Renal cortical epithelial cell (primary cell): ENCODE data around the gene CYP2C9. TPM values are rescaled to one million over a fixed set of nuclear protein-coding genes. Genes with fewer than 3 reads are reported as not detected.
"Not testable (repeated sequence)": the region's sequence is repeated elsewhere in the genome, so short reads cannot be mapped to it uniquely, and the experiment has no call there.

Experiments used
- DNase-seq: peaks from one replicate; pipeline ENCODE4 v3.0.0-alpha.2; 2011; ENCODE audit warnings: low read depth
- total RNA-seq: library from RNA; depleted of rRNA; stranded (reverse); fragments of >200 nt; gene quantifications from 2 replicates; pipeline ENCODE4 v1.2.3, GENCODE V29; 2014

Gene CYP2C9
- 0.85 TPM in 1 of 2 replicates, not detected in the other for total RNA-seq

DNA sequence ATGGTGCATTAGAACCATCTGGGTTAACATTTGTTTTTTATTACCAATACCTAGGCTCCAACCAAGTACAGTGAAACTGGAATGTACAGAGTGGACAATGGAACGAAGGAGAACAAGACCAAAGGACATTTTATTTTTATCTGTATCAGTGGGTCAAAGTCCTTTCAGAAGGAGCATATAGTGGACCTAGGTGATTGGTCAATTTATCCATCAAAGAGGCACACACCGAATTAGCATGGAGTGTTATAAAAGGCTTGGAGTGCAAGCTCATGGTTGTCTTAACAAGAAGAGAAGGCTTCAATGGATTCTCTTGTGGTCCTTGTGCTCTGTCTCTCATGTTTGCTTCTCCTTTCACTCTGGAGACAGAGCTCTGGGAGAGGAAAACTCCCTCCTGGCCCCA lies at the start of gene CYP2C9:
CYP2C9 (plus strand) TSS at position 276 of the 400 bp plus-strand sequence; CDS start at position 301, 25 bp downstream.
- no peak for DNase-seq

DNA sequence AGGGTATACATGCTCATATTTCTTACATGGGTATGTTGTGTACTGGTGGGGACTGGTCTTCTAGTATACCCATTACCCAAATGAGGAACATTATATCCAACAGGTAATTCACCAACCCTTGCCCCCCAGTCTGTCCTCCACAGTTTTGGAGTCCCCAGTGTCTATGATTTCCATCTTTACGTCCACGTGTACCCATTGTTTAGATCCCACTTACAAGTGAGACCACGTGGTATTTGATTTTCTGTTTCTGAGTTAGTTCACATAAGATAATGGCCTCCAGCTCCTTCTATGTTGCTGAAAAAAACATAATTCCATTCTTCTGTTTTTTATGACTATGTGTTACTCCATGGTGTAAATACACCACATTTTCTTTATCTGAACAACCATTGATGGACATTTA lies 49.3 kb upstream of the CYP2C9 start:
- DNase-seq: no peak

DNA sequence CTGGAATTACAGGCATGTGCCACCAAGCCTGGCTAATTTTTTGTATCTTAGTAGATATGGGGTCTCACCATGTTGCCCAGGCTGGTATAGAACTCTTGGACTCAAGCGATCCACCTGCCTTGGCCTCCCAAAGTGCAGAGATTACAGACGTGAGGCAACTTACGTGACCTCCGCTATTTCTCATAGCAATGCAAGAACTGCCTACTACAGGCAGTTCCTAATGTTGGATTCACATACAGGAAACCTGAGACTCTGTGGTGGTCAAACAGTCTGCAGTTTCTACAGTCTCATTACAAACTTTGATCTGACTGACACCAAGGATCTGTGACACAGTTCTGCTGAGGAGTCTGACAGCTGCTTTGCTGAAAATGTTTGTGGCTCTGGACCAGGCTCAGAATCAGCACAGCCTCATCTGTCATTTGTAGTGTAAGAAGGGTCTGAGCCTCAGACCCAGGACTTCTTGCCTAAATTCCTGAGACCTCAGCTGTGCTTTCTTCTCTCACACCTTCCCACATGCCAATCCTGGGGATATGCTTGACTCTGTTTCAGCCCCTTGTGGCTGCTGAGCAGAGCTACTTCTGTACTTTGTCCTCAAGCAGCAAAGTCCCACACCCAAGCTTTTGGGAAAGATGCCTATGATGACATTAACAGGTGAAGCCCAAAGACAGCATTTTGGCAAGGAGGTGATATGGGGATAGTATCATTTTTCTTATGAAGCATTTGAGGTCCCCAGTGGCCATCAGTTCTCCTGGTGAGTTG lies 48.0 kb upstream of the CYP2C9 start:
- DNase-seq: no peak

DNA sequence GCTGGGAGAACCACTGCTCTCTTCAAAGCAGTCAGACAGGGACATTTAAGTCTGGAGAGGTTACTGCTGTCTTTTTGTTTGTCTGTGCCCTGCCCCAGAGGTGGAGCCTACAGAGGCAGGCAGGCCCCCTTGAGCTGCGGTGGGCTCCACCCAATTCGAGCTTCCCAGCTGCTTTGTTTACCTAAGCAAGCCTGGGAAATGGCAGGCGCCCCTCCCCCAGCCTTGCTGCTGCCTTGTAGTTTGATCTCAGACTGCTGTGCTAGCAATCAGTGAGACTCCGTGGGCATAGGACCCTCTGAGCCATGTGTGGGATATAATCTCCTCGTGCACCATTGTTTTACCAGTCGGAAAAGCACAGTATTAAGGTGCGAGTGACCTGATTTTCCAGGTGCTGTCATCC lies 40.0 kb upstream of the CYP2C9 start:
- not testable (repeated sequence) for DNase-seq

DNA sequence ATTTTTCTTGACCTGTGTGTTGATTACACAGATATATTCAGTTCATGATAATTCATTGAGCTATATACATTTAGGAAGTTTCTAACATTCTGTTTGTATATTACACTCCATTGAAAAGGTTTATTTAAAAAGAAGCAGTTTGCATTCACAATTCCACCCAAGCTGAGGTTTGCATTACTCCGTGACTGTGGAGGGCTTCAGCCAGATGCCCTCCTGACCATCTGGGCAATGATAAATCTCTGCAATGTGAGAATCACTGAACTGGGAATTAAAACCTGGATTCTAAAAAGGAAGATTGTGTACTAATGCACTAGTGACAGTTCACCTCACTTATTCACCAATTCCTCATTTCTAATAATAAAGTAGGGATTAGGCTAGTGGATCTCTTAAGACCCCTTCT lies 36.4 kb upstream of the CYP2C9 start:
- no peak for DNase-seq

DNA sequence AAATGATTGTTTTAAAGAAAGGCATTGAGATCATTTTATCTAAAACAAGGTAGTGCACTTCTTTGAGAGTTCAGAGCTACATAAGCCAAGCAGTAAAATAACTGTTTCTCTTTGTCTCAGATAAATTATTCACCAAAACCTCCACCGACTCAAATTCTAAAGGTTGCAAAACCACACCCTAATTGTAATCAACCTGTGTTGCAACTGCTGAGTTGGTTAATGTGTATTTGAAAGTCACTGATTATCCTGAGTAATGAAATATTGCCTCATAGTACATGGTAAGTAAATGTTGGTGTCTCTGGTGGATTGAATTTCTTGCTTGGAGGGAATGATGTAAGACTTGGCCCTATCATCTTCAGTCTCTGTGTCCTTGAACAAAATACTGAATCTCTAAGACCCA lies 35.9 kb upstream of the CYP2C9 start:
- DNase-seq: peak; percentile 100

DNA sequence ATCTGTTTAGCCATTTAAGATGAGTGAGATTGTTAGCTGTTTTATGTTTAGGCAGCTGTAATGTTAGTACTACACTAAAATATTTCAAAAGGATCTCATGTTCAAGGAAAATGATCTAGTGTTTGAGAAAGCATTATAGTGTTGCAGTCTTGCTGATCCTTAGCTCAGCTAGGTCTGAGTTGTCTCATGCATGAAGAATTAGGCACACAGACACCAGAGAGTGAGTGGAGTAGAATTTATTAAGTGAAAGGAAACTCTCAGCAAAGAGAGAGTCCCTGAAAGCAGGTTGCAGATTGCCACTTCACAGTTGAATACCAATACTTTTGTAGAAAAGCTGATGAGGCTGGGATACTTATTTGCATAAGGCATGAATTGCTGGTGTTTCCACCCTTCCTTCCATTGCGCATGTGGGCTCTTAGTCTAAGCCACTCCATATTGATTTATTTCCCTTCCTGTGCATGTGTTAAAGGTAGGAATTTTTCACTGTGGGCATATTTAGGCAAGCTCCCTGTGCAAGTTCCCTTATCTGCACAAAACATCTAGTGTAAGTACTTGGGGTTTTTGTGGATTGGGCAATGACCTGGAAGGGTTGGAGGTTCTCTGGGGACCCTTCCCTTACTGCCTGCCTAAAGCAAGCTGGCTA lies 33.8 kb upstream of the CYP2C9 start:
- DNase-seq: peak; percentile 69

DNA sequence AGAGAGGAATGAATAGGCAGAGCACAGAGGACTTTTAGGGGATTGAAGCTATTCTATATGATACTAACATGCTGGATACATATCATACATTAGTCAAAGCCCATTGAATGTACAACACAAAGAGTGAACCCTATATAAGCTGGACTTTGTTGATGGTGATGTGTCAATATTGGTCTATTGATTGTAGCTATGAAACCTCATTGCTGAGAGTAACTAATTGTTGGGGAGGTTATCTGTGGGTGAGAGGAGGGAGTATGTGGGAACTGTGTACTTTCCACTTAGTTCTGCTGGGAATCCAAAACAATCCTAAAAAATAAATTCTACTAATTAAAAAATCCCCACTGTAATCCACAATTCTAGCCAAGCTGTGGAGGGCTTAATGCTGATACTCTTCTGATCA lies 22.0 kb upstream of the CYP2C9 start:
- DNase-seq: no peak

DNA sequence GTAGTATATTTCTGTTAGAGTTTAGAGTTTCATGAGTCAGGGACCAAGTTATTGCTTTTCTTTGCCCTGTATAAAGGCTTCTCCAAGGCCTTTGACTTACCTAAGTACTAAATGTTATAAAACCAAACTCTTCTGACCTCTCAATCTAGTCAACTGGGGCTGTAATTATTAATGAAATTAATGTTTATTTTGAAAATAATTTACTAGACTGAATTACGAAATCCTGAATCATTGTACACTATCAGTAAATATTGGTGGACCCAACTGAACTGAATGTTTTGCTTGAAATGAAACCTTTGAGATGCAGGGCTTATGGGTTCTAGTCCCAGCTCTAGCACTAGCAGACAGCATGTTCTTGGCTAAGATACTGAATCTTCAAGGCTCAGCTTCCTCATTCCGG lies 1.7 kb upstream of the CYP2C9 start:
- DNase-seq: peak; percentile 79

DNA sequence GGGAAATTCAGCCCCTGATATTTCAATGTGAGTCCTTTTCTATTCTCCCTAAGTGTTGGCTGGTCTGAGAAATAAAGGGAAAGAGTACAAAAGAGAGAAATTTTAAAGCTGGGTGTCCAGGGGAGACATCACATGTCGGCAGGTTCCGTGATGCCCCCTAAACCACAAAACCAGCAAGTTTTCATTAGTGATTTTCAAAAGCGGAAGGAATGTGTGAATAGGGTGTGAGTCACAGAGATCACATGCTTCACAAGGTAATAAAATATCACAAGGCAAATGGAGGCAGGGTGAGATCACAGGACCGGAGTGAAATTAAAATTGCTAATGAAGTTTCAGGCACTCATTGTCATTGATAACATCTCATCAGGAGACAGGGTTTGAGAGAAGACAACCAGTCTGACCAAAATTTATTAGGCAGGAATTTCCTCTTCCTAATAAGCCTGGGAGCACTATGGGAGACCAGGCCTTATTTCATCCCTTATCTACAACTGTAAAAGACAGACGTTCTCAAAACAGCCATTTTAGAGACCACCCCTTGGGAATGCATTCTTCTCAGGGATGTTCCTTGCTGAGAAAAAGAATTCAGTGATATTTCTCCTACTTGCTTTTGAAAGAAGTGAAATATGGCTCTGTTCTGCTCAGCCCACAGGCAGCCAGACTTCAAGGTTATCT lies 5.1 kb downstream of the CYP2C9 start:
- DNase-seq: not testable (repeated sequence)

DNA sequence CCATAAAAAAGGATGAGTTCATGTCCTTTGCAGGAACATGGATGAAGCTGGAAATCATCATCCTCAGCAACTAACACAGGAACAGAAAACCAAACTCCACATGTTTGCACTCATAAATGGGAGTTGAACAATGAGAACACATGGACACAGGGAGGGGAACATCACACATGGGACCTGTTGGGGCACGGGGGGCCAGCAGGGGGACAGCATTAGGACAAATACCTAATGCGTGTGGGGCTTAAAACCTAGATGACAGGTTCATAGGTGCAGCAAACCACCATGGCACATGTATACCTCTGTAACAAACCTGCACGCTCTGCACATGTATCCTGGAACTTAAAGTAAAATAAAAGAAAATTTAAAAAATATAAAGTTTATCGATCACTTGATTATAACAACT lies 7.7 kb downstream of the CYP2C9 start:
- not testable (repeated sequence) for DNase-seq

DNA sequence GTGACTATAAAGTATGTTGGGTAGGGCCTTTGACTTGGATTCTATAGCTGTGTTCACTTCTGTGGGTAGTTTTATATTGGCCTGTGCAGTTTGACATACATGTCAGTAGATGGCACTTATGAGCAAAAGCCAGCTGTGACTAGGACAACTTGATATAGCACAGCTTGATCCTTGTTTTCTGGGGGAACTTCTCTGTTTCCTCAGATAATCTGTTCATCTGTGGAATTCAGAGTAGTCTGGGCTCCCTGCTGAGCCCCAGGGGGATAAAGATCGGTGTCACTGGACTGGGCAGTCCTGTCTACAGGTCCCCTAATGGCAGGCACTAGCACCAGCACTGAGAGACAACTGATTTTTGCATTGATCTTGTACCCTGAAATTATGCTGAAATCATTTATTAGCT lies 25.4 kb downstream of the CYP2C9 start:
- DNase-seq: peak; percentile 67

DNA sequence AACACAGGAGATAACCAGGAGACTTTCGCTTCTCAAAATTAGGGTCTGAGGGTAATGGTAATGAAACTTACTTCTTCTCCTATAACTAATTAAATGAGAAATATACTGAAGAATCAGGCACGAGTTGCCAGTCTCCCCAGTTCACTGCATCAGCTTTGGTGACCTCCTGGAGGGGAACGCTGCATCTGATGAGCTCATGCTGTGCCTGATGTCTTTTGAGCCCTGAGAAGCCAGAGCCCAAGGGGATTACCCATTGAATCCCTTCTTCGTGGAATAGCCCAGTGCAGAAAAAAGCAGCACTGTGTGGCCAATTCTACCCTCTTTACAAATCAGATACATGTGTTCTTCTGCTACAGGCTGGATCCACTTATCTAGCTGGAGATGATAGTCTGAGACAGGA lies 45.1 kb downstream of the CYP2C9 start:
- DNase-seq: no peak

DNA sequence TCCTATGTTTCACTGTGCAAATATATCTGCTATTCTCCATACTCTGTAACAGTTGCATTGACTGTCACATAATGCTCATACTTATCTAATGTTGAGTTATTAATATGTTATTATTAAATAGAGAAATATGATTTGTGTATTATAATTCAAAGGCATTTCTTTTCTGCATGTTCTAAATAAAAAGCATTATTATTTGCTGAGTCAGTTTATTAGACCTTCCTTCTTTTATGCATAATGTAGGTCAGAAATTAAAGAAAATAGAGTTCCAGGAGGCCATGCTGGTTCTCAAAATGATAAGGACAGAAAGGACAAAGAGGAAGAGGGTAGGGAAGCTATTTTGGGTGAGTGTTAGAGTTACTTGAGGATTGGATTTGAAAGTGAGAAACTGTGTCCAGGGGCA lies 50.7 kb downstream of the CYP2C9 start:
- DNase-seq: no peak

DNA sequence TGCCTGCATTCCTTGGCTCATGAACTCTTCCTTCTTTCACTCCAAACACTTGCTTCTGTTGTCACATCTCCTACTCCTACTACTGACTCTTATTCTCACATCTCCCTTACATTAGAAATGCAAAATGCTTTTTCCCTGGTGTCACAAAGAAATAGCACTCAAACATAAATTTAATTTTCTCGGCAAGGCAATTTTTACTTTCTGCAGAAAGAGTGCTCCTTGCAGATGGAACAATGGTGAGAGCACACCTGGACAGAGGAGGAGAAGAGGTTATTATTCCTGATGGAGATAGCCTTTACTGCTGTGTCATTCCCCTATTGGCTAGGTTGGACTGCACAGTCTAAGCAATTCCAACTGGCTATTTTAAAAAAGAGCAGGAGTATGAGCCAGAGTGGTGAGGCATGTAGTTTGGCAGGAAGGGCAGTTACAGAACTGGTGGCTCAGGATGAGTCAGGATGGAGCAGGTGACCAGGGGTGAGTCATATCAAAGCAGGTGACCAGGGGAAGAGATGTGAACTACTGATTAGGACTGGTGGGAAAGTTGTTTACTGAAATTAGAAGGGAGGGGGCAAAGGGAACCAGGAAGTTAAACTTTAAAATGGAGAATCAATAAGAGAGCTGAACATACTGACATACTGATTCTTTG lies 52.9 kb downstream of the CYP2C9 start:
- DNase-seq: peak; percentile 15

DNA sequence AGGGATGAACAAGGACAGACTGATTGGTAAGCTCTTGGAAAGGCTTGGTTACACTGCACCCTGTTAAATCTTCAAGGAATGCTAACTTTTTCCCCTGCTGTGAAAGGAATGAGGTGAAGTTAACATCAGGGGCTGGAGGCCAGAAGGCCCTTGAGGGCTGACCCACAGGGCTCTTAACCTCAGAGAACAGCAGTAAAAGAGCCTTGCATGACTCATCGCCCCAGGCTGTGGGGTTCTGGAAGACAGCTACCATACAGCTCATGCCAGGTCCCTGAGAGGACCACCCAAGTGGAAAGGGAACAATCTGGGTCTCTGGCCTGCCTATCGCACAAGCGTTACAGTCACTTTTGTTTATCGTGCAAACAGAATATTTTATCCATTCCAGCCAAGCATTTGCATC lies 54.4 kb downstream of the CYP2C9 start:
- peak; percentile 51 for DNase-seq

DNA sequence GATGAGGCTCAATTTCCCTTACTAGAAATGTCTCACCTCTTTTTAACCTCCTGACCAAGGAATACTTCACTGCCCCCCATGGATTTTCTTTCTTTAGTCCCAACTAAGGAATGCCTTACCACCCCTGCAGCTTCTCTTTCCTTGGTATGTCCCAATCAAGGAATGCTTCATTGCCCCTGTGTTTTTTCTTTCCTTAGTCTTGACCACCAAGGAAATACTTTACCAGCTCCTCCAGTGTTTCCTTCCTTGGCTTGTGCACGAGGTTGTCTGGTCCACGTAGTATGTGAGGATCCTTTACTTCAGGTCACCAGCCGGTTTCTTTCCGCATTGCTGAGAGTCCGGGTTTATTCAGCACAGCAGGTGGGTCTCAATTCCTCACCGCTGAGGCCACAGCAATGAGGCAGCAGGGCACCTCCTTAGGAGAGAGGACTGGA lies 59.3 kb downstream of the CYP2C9 start:
- DNase-seq: peak; percentile 89

DNA sequence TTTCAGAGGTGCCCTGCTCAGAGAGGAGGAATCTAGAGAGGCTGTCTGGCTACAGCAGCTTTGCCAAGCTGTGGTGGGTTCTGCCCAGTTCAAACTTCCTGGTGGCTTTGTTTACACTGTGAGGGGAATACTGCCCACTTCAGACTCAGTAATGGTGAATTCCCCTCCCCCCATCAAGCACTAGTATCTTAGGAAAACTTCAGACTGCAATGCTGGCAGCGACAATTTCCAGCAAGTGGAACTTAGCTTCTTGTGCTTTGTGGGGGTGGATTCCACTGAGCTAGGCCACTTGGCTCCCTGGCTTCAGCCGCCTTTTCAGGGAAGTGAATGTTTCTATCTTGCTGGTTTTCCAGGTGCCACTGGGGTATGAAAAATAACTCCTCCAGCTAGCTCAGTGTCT lies 88.0 kb downstream of the CYP2C9 start:
- no peak for DNase-seq

DNA sequence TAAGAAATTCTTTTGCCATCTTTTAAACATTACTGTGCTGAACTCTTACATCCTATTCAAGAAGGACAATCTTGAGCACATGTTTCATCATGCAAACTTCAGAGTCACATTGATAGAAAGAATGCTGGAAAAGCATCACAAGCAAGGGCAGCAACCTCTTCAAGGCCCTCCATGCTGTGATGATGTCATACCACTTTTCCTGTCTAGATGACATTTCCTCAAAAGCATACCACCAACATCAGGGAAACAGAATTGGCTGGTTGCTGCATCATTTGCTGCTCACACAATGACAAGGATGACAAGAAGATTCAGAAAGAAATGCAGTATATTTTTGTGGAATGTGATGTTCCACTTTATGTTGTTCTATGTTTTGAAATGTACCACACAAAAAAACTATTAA lies 93.2 kb downstream of the CYP2C9 start:
- no peak for DNase-seq

DNA sequence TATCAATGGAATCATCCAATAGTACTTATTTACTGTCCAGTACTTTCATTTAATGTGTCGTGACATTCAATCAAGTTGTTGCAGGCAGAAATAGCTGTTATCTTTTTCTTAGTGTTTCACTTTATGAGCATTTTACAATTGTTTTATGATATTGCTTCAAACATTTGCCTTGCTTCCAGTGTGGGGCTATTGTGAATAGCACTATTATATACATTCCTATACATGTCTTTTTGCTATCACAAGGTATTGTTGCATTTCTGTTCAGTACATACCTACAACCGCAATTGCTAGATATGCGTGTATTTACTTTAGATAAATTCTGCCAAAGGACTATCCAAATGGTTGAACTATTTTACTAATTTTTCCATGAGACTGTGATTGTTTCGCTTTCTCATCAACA lies 95.9 kb downstream of the CYP2C9 start:
- DNase-seq: no peak

DNA sequence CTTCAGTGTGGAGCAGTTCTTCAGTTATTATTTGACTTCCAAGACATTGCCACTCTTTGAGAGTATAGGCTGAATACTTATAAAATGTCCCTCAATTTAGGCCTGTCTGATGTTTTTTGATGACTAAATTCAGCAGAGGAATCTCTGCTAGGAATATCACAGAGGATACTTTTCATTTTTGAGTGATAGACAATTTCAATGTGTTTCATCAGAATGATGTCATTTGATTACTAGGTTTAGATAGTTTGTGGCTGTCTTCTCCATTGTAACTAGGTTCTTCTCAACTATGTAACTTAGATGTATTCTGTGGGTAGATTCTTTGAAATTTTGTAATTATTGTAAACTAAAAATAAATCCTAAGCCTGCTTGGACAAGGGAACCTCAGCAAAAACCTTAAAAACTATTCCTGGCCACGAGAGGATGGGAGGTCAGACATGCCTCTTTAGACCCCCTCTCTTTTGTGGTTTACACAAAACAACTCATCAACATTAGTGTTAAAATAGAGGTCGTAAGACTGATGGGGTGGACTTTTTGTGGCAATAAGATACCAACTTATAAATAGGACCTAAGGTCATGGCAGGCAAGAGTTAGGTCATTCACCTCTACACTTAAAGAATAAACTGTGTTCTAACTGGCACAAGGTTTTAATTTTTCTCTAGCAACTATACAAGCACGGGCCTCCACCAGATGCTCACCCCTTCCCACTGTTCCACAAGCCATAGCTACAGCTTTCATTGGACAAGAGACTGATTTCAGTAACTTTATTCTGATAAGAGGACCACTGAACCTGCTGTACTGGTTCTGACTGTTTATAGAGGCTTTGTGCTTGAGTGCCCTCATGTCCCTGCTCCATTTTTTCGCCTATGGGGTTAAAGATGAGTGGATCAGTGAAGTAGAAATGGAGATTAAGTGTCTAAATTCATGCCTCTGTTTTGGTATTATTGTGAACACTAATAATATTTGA lies 97.2 kb downstream of the CYP2C9 start:
- no peak for DNase-seq
